K562 (cell line): ENCODE results near the gene ARNT2. TPM values are rescaled to one million over a fixed set of nuclear protein-coding genes. Genes with fewer than 3 reads are reported as not detected.

Source experiments
- ATAC-seq: fragments of 200-7000 bp; cut with Tn5 transposase; 3 replicates; pipeline ENCODE4 v1.9.1; 2020; ENCODE audit warnings: moderate library complexity
- BruUV-seq: library from RNA; stranded (reverse); fragments of 400-500 nt; replicated peaks from 2 replicates; lab custom pipeline; 2021; lab: Mats Ljungman, UMichigan
- CTCF ChIA-PET: fragments of 300-600 bp; formaldehyde crosslinking; extraction: SDS; loops from one replicate; lab custom pipeline; 2021; ENCODE audit warnings: low intra/inter-chr PET ratio; lab: Yijun Ruan, JAX
- POLR2A ChIA-PET: fragments of 300-600, 350-650 bp; sonication (Branson Sonifier 250); formaldehyde crosslinking; extraction: SDS; loops from one replicate; lab custom pipeline; 2021; ENCODE audit warnings: antibody characterized with exemption, inconsistent platforms; lab: Yijun Ruan, JAX
- DNase-seq, 4 experiments: peaks; one replicate each; pipeline versions ENCODE4 v3.0.0 to v3.0.0-alpha.2; 2011 to 2018; ENCODE audit warnings: low spot score in 3 of 4, mixed read lengths in 3 of 4; ENCODE audit errors: extremely low read depth in 1 of 4
- FAIRE-seq: peaks from 2 replicates; lab custom pipeline; 2011; peaks lifted over from hg19 to GRCh38; lab: Jason Lieb, UNC
- H2AFZ ChIP-seq: 2 replicates; pipeline ENCODE4 v1.6.0; 2011; ENCODE audit warnings: low read depth, low read length, control low read depth, inconsistent platforms
- H3K27ac ChIP-seq: fragments of 200-600 bp; 3 replicates; pipeline ENCODE4 v1.8.0; 2011; ENCODE audit warnings: low read depth, mild to moderate bottlenecking, control low read depth, inconsistent platforms, low read length, moderate library complexity, mixed read lengths; ENCODE audit errors: extremely low read depth
- H3K27me3 ChIP-seq, 2 experiments: fragments of 300-600 bp in 1 of 2; 2 replicates in 1 of 2; 3 replicates in 1 of 2; pipeline versions ENCODE4 v1.6.0 to v1.8.0; 2011; ENCODE audit warnings: inconsistent platforms in 2 of 2, low read length in 2 of 2, mild to moderate bottlenecking in 1 of 2, mixed read lengths in 1 of 2, moderate library complexity in 1 of 2; ENCODE audit not compliant: control insufficient read depth in 2 of 2, insufficient read depth in 2 of 2
- H3K36me3 ChIP-seq: fragments of 300-600 bp; 3 replicates; pipeline ENCODE4 v1.8.0; 2011; ENCODE audit warnings: mild to moderate bottlenecking, low read length, inconsistent platforms; ENCODE audit not compliant: control insufficient read depth, insufficient read depth
- H3K4me1 ChIP-seq, 2 experiments: fragments of 200-600 bp in 1 of 2; replicated peaks in 1 of 2; 2 replicates in 1 of 2; 3 replicates in 1 of 2; pipeline versions ENCODE4 v1.5.1 to v1.8.0; 2011; ENCODE audit warnings: inconsistent platforms in 2 of 2, low read length in 2 of 2, mild to moderate bottlenecking in 1 of 2, mixed read lengths in 1 of 2, moderate library complexity in 1 of 2; ENCODE audit not compliant: control insufficient read depth in 2 of 2, insufficient read depth in 2 of 2
- H3K4me2 ChIP-seq: 2 replicates; pipeline ENCODE4 v1.6.1; 2011; ENCODE audit warnings: low read length, control low read depth, inconsistent platforms, mixed read lengths; ENCODE audit not compliant: insufficient read depth
- H3K4me3 ChIP-seq: fragments of 200-600 bp; sonication (generic), shearing (Covaris generic); 2 replicates; pipeline ENCODE4 v1.5.1; 2016; ENCODE audit warnings: control low read depth, inconsistent platforms
- H3K79me2 ChIP-seq: fragments of 200-600 bp; 3 replicates; pipeline ENCODE4 v1.8.0; 2011; ENCODE audit warnings: low read length, inconsistent platforms; ENCODE audit not compliant: control insufficient read depth, insufficient read depth
- H3K9ac ChIP-seq, 2 experiments: 2 replicates each; pipeline versions ENCODE4 v1.6.0 to v1.6.1; 2011; ENCODE audit warnings: low read depth in 2 of 2, low read length in 2 of 2, control low read depth in 1 of 2, inconsistent platforms in 1 of 2, mild to moderate bottlenecking in 1 of 2, mixed read lengths in 1 of 2; ENCODE audit not compliant: insufficient read depth in 1 of 2
- H3K9me1 ChIP-seq: one replicate; pipeline ENCODE4 v1.6.0; 2011; ENCODE audit warnings: inconsistent platforms, mild to moderate bottlenecking, low read length, moderate library complexity; ENCODE audit not compliant: control insufficient read depth, insufficient read depth
- H3K9me3 ChIP-seq: replicated peaks from 2 replicates; pipeline ENCODE4 v1.5.1; 2011; ENCODE audit warnings: low read depth, low read length, inconsistent platforms; ENCODE audit not compliant: control insufficient read depth, insufficient read depth
- H4K20me1 ChIP-seq: replicated peaks from 2 replicates; pipeline ENCODE4 v1.6.1; 2011; ENCODE audit warnings: low read length, inconsistent platforms, mixed read lengths; ENCODE audit not compliant: control insufficient read depth, insufficient read depth
- FOSL1 ChIP-seq: fragments of 200-800 bp; sonication (Bioruptor generic); conservative IDR thresholded peaks from 2 replicates; pipeline ENCODE4 v1.6.1; 2016; ENCODE audit warnings: missing genetic modification characterization, missing compliant biosample characterization
- WGBS: fragments of 100-300 bp; shearing (Covaris generic); methylation state at CpG from one replicate; pipeline ENCODE4 v1.1.6; 2016; ENCODE audit warnings: low coverage, mixed read lengths; ENCODE audit not compliant: insufficient coverage; ENCODE audit errors: missing lambda C conversion rate; 5-methylcytosine and 5-hydroxymethylcytosine counted together
- in situ Hi-C: fragments of 300-500 bp; cut with MboI; formaldehyde crosslinking; loops from 4 replicates; pipeline ENCODE4 v1.15.0; 2018; ENCODE audit warnings: inconsistent platforms, mixed read lengths
- intact Hi-C: fragments of 100-400 bp; cut with micrococcal nuclease; formaldehyde crosslinking; loops from 2 replicates; pipeline ENCODE4 v1.14.2; 2022
- polyA plus RNA-seq, 8 experiments: library from polyadenylated mRNA; depleted of rRNA in 4 of 8; stranded (reverse) in 5 of 8; unstranded in 3 of 8; fragments of >200 nt; fragmentation: Nextera tagmentation in 2 of 8; fragmentation: Illumina TruSeq in 1 of 8; extraction: Ambion mirVana in 2 of 8; extraction: Trizol in 1 of 8; gene quantifications; 2 replicates each; pipeline versions ENCODE4 v1.2.1 to v1.2.3, GENCODE V29; 2011 to 2014; ENCODE audit warnings: inconsistent platforms in 1 of 8, missing spikeins in 1 of 8
- total RNA-seq, 7 experiments: library from RNA; depleted of rRNA in 6 of 7; stranded (reverse); fragments of >200 nt in 6 of 7; fragmentation: Illumina TruSeq in 2 of 7; extraction: Trizol in 2 of 7; gene quantifications; 2 replicates each; pipeline versions ENCODE4 v1.2.1 to v1.2.3, GENCODE V29; 2011 to 2021; ENCODE audit warnings: low replicate concordance in 1 of 7
- TF ChIP-seq, protein P1 (sequence below): fragments of 250-450 bp; sonication (Bioruptor Pico); IDR thresholded peaks from 2 replicates; pipeline ENCODE4 v1.4.0; 2020; ENCODE audit warnings: mild to moderate bottlenecking

ARNT2 gene
- total and polyA plus RNA-seq, 9 of the 15 experiments (the other 6 are each of a cell fraction or from before 2014, with no cell fraction given) = 0.01 TPM; not detected in 8

GRCh38 chr15:80436511-80437307, 32.5 kb downstream of the ARNT2 start:
- CTCF ChIA-PET = no interaction called here
- Histone ChIP-seq H4K20me1 (no peaks in the 10 kb centered on the region), H3K4me1 (no peaks in the 10 kb centered on the region), H3K27ac (no peak overlapping the region), H3K36me3 (no peaks in the 10 kb centered on the region), H3K4me3 (no peak overlapping the region), H2AFZ (no peak overlapping the region), H3K9me3 (no peaks in the 10 kb centered on the region), H3K79me2 (no peaks in the 10 kb centered on the region), H3K27me3 (peaks cover 4 to 35% of the 10 kb centered on the region in 2 experiments), H3K4me2 (no peak overlapping the region), H3K9ac (no peak overlapping the region), H3K9me1 (no peaks in the 10 kb centered on the region)
- WGBS = 2% methylated on average over 13 of the region's 13 CpGs
- ATAC-seq (no peak), FAIRE-seq (no peak), DNase-seq (no peak)
- BruUV-seq = no TSS peak
- in situ Hi-C loops = no loop called here
- POLR2A ChIA-PET = interaction anchor here (0.5 to 0.6 kb wide), 2 partner anchors 16 to 49 kb away, joined by 3 read pairs; no protein-coding TSS in a partner anchor
- intact Hi-C loops = no loop called here
- TF ChIP-seq, protein P1, sequence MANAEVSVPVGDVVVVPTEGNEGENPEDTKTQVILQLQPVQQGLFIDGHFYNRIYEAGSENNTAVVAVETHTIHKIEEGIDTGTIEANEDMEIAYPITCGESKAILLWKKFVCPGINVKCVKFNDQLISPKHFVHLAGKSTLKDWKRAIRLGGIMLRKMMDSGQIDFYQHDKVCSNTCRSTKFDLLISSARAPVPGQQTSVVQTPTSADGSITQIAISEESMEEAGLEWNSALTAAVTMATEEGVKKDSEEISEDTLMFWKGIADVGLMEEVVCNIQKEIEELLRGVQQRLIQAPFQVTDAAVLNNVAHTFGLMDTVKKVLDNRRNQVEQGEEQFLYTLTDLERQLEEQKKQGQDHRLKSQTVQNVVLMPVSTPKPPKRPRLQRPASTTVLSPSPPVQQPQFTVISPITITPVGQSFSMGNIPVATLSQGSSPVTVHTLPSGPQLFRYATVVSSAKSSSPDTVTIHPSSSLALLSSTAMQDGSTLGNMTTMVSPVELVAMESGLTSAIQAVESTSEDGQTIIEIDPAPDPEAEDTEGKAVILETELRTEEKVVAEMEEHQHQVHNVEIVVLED (CRISPR knock-in tag) = no peak
- peak; percentile 93 for TF ChIP-seq FOSL1 (tag)
